NCI-H2081 treated with DMSO at 0.1 percent for 48 hours (cell line): ENCODE data around the gene ITGA5.

Source experiments
- DNase-seq: peaks from one replicate; lab custom pipeline; 2025; lab: John Stamatoyannopoulos, UW

ITGA5 gene

DNA sequence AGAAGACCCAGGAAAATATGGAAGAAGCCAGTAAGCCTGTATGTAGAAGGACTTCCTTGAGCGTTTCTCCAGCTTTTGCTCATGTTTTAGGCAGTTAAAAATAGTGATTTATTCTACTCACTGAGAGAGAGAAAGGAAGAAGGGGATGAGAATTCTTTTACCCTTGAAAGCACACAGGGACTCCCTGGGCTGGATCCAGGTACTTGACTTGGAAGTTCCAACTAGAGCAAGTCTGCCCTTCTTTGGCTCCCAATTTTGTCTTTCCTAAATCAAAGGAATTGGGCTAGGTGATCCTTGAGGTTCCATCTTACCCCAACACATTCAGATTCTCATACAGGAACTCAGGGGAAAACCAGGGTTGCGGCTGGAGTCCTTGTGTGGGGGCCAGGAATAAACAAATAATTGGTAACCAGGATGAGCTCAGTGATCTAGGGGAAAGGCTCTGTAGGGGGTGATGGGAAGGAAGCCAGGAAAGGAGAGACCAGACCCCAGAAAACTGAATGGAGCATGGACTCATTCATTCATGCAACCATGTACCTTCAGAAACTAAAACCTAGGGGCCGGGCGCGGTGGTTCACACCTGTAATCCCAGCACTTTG is 11.5 kb upstream of the ITGA5 start:
- no peak for DNase-seq

DNA sequence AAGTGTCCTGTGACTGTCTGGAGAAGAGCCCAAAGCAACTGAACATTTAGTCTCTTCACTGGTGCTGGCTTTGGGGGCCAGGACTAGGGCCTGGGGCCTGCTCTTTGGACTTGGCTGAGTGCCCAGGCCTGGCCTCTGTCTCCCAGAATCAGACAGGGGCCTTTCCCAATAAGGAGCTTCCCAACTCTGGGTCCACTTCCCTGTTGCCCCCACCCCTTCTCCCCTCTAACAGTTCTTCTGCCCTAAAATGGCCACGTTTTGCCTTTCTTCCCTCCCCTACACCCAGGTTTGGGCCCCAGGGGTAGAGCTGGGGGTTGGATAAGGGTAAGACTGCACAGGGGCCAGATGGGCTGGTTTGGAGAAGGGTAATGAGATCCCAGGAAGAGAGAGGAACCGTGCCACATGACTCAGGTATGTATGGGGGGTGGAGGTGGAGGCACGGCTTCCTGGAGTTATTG is 10.0 kb upstream of the ITGA5 start:
- DNase-seq, result no peak

DNA sequence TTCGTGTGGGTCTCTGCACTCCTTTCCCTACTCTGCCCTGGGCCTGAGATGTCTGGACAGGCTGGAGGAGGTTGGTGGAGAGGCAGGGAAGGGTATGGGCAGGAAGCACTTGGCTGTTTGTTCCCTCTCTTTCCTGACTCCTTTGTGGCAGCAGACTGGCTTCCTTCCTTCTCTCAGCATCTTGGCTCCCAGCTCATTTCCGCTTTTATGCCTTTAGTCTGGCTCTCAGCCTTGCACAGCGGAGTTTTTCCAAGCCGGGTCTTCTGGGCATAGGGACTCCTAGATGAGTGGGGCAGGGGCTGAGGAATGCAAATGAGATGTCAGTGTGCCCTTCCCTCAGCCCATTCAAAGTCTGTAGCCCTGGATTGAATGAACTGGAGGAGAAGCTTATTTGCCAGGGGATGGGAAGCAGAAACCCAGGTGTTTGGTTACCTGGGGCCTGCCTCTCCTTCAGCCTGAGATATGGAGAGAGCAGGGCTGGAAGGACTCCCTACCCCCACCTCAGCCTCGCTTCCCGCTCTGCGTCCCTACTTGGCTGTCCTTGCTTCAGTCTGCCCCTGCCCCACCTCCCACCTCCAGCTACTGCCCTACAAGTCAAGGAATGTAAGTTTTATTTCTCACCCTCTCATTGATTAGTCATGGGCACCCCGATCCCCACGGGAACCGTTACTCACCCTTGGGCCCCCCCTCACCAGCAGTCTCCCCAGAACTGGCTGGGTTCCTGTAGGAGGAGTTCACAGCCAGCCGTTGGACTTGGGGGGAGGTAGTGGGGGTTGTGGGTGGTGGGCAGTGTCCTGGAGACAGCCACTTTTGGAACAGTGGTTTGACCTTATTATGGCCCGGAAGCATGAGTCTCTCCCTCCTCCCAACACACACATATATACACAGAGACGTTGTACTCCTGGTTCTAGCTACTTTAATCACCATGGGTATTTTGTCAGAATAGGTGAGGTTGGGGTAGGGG is 9.3 kb upstream of the ITGA5 start:
- no peak for DNase-seq

DNA sequence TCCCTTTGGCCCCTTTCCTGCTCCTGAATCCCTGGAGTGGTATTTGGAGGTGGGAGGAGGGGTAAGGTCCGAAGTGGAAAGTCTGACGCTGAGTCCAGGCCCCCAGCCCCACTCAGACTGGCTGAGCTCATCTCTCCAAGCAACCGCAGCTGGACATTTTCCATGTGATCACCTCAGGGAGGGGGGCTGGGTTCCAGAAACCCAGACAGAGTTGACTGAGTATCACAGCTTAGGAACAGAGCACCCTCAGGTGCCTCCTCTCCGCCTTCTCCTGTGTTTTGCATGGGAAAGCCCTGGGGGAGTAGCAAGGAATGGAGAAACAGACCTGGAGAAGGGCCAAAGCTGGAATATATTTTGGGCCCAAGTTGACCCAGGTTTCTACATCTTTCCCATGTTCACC is 8.0 kb upstream of the ITGA5 start:
- no peak for DNase-seq

DNA sequence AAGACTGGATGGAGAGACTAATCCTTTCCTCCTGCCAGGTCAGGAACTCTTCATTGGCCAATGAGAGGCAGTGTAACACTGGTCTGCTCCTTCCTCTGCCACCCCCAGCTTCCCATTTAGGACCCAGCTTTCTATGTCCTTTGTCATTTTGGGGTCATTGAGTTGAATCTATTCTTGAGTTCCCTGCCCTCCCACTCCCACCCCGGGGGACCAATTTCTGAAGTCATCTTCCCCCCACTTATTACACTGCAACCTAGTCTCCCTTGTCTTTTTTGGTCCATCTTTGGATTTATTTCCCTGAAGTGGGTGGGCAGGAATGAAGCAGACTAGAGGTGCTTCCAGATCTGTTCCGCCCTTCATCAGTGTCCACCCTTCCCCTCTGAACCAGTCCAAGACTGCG is 7.6 kb upstream of the ITGA5 start:
- no peak for DNase-seq

DNA sequence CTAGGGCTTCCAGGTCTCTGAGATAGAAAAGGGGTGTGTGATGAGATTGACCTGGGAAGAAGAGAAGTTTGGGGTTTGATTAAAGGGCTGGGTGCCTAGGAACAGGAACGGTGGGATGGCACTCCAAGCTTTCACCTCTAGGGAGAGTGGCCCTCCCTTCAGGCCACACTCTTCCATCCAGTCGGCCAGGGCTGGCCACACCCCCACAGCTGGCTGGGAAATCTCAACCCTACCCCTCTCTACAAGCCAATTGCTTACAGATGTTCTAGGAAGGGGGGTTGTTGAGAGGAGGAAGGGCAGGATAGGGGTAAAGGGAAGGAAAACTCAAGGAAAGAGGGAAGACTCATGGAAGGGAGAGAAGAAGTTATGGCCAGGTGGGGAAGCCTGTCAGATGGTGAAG is 6.6 kb upstream of the ITGA5 start:
- DNase-seq, result no peak

DNA sequence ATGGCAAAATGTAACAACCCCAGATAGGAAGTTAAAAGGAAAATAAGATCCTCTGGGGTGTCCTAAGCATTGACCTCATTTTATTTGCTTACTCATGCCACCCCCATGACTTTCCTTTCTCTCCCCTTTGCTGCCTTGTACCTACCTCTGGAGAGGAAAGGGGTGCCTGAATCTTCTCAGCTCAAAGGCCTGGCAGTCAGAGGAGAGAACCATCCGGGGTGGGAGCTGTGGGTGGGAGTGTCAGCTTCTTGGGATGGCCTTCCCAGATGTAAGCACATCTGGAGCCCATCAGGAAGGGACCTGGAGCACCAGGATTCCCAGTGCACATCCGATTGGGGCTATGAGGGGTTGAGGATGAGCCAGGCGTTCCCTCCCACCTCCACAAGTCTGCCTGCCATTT is 5.2 kb upstream of the ITGA5 start:
- DNase-seq, result no peak

DNA sequence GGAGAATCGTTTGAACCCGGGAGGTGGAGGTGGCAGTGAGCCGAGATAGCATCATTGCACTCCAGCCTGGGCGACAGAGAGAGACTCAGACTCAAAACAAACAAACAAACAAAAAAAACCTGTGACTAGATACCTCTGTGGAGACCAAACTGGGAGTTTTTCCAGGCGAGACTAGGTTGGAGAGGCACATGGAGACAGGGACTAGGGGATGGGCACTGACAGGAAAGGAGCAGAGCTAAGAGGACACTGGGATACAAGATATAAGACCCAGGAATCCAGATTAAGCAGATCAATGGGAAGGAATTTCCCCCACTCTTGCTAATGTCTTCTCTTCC is 4.7 kb upstream of the ITGA5 start:
- no peak for DNase-seq

DNA sequence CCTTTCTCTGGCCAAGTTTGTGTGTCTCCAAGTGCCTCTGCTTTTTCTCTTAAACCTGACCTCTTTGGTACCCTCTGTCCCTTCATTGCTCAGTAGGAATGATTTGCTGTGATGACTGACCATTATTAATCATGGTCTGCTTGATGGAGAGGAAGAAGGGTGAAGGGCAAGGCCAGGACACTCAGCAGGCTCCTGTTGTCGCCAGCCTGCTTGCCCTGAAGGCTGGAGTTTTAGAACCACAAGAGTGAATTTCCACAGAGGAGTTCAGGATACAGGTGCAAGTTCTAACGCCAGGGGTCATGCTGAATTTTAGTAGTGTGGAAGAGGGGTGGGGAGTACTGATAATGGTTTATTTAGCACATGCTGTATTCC is 2.8 kb upstream of the ITGA5 start:
- no peak for DNase-seq

DNA sequence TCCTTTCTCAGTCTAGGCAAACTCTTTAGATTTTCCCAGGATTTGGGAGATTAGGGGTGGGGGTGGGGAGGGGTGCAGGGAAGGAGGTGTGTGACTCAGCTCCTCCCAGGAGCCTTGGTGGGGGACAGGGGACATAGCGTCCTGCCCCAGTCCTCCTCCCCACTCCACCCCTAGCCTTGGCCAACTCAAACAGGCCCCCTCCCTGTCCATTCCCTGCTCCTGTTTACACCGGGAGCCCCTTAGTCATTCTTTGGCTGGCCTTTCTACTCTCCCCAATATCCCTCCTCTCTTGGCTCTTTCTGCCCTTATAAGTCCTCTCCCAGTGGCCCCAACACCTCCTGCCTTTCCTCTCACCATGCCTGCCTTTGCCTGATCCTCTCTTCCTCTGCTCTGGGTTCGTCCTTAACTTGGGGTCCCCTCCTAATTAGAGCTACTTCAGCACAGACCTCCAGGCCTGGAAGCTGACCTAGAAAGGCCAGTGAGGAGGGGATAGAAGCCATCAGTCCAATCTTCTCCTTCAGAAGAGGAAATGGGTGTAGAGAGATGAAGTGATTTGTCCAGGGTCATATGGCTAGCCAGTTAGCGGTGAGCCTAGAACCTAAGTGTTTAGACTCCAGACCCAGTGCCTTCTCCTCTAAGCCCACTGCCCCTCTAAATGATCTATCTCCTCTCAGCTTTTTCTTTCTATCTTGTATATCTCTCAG is 2.3 kb upstream of the ITGA5 start:
- no peak for DNase-seq

DNA sequence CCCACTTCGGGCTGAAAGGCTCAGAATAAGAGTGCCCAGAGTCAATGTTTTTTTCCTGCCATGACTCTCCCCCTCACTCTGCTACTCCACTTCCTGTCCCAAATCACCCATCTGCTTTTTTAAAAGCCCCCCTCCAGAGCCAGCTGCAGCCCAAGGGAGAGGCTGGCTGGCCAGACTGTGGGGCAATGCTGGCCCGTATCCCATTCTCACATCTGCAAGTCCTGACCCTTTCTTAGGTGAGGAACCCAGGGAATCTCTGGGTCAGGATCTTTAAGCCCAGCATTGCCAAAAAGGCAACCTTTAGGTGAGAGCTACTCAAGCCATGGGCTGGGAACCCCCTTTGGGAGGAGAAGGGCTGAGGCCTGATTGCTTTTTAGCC is 1.7 kb upstream of the ITGA5 start:
- no peak for DNase-seq

DNA sequence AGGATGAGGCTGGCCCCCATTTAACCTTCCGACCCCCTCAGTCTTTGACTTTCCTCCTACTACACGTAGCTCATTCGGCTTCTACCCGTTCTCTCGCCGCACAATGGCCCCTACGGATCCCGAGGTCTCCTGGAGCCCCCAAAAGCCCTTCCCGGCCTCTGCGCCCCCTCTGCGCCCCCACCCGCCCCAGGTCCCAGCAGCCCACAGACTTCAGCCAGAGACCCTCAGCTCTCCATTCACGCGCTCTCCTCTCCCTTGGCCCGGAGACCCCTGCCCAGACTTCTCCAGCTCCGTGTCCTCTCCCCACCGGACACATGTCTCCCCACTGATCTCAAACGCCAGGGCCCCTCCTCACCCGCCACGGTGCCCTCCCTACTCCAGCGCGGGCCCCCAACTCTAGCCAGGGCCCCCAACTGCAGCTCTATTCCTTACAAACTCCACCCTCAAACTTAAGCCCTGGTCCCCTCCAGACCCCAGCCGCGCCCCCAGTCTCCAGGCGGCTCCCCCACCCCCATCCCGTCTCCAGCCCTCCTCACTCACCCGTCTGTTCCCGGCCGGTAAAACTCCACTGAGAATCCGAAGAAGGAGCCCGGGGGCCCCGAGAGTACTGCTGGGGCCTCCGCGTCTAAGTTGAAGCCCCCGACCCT is 502 bp downstream of the ITGA5 start:
- no peak for DNase-seq

DNA sequence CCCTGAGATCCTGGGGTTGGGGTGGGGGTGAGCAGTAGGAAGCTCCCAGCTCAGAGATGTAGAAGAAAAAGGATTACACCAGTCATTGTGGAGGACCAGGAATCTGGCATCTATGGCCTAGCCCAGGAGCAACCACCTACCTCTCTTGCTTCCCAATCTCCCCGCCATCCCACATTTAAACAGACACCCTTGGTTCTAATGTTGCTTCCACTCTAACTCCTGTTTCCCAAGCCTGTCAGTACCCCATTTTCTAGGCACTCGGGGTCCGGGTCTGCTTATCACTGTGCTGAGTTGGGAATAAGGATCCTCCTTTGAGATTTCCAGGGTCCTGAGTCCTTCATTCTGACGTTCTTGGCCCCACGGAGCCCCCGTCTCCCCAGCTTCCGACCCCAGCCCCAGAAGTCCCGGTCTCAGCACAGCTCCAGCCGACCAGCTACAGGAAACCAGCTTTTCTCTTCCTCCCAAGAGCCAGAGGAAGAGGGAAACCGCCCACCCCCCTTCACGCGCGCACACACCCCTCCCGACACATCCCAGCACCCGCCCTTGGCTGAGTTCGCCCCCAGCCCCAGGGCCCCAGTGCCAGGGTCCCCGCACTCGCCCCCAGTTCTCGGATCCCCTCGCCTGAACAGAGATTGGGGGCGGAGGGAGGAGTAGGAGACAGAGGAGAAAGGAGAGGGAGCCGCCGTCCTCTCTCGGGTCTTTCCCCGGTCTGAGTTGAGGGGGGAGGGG is 1.2 kb downstream of the ITGA5 start:
- no peak for DNase-seq

DNA sequence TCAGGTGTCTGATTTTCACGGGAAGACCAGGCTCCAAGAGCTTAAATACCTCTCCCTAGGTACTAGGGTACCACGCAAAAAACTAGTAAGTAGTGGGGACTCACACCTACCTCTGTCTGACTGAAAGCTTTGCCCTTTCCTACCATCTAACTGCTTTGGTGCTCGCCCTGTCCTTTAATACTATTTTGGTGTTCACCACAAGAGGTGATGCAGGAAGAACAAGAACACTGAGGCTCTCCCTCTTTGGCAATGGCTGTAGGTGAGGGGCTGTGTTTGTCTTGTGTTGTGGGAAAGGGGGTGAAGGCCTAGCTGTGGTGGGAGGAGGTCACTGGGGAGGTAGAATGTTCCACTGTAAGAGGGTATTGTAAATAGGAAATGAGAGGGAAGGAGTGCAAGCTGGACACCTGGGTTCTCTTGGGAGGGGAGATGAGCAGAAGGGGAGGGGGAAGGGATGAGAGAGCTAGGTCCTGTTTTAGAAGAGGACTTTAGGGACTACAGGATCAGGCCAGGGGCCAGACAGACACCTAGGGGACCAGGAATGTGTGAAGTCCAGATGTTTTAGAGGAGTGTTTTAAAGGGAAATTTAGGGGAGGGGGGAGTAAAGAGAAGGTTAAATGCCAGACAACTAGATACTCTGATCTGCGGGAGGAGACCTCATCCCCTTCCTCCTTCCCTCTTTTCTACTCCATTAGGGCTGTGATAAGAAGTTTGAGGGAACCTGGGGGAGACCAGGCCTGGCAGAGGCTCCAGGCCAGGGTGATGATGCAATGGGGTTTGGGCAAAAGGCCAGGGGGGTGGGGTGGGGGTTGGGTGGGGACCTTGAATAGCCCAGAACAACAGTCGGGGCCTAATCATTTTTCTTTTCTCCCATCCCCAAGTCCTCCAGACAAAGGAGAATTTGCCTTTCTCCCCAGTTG is 2.1 kb downstream of the ITGA5 start:
- no peak for DNase-seq

DNA sequence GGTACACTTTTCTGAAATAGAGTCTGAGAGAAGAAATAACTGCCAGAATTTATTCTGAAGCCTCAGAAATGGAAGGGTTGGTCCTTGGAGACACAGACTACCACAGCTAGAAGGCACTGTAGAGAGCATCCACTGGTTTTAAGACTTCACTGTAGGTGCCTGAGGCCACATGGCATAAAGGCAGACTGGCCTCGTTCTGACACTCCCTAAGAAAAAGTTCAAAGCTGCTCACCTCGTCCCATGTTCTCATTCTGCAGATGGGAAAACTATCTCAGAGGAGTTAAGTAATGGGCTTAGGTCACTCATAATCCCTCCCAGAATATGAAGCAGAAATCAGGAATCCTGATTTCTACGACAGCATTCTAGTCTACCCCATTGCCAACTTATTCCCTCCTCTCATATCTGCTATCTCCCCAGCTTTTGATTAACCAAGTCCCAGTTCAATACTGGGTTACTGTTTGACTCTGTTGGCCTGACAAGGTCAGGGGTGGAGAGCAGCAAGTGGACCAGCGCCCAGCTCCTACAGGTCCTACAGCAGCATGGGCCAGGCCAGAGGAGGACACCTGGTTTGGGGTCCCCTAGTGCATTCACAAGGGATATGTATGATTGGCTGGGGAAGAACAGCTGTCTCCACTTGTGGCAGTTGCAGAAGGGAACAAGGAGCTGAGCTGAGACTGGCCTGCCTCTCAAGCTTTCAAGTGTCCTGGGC is 3.7 kb downstream of the ITGA5 start:
- no peak for DNase-seq

DNA sequence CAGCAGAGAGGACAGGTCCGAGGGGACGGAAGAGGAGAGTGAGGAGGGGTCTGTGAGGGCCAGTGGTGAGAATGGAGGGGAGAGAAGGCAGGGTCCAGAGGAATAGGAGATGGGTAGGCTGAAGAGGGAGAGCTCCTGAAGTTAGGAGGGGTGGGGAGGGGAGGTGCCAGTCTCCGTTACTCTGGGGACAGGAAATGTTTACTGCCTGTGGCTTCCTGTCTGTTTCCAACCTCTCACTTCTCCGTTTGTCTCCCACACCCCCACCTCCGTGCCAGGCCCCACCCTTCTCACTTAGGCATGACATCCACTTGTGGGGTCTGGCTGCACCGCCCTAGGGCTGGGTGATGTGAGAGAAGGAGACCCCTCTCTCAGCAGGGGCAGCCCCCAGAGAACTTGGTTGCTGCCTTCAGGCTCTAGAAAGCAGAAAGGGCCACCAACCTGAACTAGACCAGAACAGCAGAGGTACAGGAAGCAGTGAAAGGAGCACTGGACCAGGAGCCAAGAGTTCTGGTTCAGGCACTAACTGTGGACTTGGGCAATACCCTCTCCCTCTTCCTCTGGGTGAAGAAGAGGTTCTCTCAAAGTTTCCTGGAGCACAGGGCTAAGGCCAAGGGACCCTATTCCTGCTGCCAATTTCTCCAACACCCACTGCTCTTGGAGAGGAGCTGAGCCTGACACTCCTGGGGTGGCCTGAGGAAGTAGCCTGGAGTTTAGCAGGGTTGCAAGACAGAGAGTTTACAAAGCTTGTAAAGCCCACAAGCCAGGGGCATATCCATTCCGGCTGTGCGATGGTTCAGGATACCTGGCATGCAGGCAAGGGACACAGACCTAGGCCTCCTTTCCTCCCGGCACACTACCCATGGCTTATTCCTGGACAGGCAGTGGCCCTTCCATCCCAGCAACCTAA is 5.5 kb downstream of the ITGA5 start:
- DNase-seq, result no peak

DNA sequence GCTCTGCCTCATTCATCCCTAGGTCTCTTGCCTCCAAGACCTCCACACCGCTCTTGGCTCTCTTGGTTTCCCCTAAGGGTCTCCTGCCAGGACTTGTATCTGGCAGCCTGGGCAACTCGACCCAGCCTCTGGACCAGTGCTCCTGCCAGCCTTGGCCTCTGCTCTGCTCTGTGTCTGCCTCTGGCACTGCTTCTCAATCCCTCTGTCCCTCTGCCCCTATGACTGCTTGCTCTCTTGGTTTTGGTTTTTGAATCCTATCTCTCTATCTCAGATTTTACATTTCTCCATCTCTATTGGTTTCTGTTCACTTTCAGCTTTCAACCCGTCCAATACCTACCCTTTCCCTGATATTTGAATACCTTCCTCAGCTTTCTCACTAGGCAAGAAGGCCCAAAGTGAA is 6.3 kb downstream of the ITGA5 start:
- DNase-seq, result no peak

DNA sequence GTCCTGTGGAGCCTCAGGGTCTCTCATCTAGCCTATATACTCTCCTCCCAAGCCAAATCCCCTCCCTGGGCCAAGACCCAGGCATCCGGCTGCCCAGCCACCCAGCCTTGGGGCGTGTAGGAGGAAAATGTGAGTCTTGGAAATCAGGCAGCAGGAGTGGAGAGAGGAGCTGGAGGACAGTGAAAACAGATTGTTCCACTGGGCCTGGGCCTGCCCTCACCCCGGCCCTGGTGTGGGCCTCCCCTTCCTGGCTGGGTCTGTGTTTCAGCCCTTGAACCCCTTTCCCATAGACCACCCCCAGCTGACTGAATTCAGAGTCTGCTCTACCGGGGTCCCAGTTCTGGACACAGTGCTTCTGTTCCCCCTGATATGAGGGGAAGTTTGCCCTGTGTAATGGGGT is 6.7 kb downstream of the ITGA5 start:
- no peak for DNase-seq
